UCSD-AML1 (cell line): ENCODE measurements around the gene MEP1A.

Experiments used
- DNase-seq: peaks from one replicate; lab custom pipeline; 2025; ENCODE audit not compliant: unreplicated experiment; lab: John Stamatoyannopoulos, UW

MEP1A gene

GRCh38 chr6:46776070-46776712, 17.0 kb upstream of the MEP1A start:
- DNase-seq, result no peak

GRCh38 chr6:46777476-46778346, 15.5 kb upstream of the MEP1A start:
- DNase-seq, result no peak

GRCh38 chr6:46781478-46782378, 11.5 kb upstream of the MEP1A start:
- no peak for DNase-seq

GRCh38 chr6:46784535-46784934, 8.7 kb upstream of the MEP1A start:
- no peak for DNase-seq

- no peak for DNase-seq
Observed at GRCh38 chr6:46787871-46788540, 5.2 kb upstream of the MEP1A start.

GRCh38 chr6:46788791-46789190, 4.4 kb upstream of the MEP1A start:
- no peak for DNase-seq

- no peak for DNase-seq
Observed at GRCh38 chr6:46789434-46790354, 3.5 kb upstream of the MEP1A start.

GRCh38 chr6:46790355-46790874, 2.8 kb upstream of the MEP1A start:
- no peak for DNase-seq

- no peak for DNase-seq
Observed at GRCh38 chr6:46792635-46793034, 554 bp upstream of the MEP1A start.

- no peak for DNase-seq
Observed at GRCh38 chr6:46794068-46794467, 879 bp downstream of the MEP1A start.

- DNase-seq, result no peak
Observed at GRCh38 chr6:46795816-46796215, 2.6 kb downstream of the MEP1A start.

GRCh38 chr6:46796848-46797580, 3.8 kb downstream of the MEP1A start:
- no peak for DNase-seq

- DNase-seq, result no peak
Observed at GRCh38 chr6:46799657-46800056, 6.5 kb downstream of the MEP1A start.

- DNase-seq, result no peak
Observed at GRCh38 chr6:46808806-46809205, 15.6 kb downstream of the MEP1A start.

GRCh38 chr6:46815130-46815529, 21.9 kb downstream of the MEP1A start:
- no peak for DNase-seq

- DNase-seq, result no peak
Observed at GRCh38 chr6:46816626-46817025, 23.4 kb downstream of the MEP1A start.

- DNase-seq, result no peak
Observed at GRCh38 chr6:46819561-46819960, 26.4 kb downstream of the MEP1A start.

- DNase-seq, result no peak
Observed at GRCh38 chr6:46821458-46821881, 28.3 kb downstream of the MEP1A start.

- DNase-seq, result no peak
Observed at GRCh38 chr6:46828939-46829338, 35.8 kb downstream of the MEP1A start.
